ENCODE data around the gene NOP14. TPM values are rescaled to one million over a fixed set of nuclear protein-coding genes. Genes with fewer than 3 reads are reported as not detected.

Gene NOP14
- total and polyA plus RNA-seq, 2 experiments from 2014 or later, result 29.9 to 38.7 TPM

- no peak for TF ChIP-seq ZNF462 (CRISPR knock-in tag; IDR thresholded peaks at IDR 0.05)
- TF ChIP-seq STAT1 (IDR thresholded peaks at IDR 0.05; ENCODE audit: unreplicated experiment), result no peak
- TF ChIP-seq CTCF (conservative IDR thresholded peaks at IDR 0.05; ENCODE audit: low read depth in 2 of 2), result no peak
Measured at GRCh38 chr4:2932321-2932950, 30.8 kb downstream of the NOP14 start (continued).

GRCh38 chr4:2931512-2932301 is 31.5 kb downstream of the NOP14 start:
- Histone ChIP-seq H3K4me1 (ENCODE audit: insufficient read depth) (peaks cover 4% of the 10 kb centered on the region; the same call in 1 of the 2 replicates), H3F3A (replicated peaks; ENCODE audit: low read depth) (peaks cover 11% of the 10 kb centered on the region; the same call in 1 of the 2 replicates), H3K27me3 (ENCODE audit: insufficient read depth) (no peaks in the 10 kb centered on the region), H4K20me1 (replicated peaks; ENCODE audit: insufficient read depth) (peaks cover 15% of the 10 kb centered on the region), H2AFZ (no peak overlapping the region), H3K36me3 (ENCODE audit: insufficient read depth) (0 out of 2 replicates have a peak, but pooled peaks cover 4% of the 10 kb centered on the region), H3K4me2 (no peak overlapping the region), H3K79me2 (replicated peaks; ENCODE audit: insufficient read depth) (peaks cover 14% of the 10 kb centered on the region), H3K27ac (ENCODE audit: low read depth) (no peak overlapping the region), H3K9me2 (ENCODE audit: insufficient read depth) (no peaks in the 10 kb centered on the region), H3K4me3 (no peak overlapping the region)
- peaks cover 21% of the 10 kb centered on the region for H3K27me3 Mint-ChIP-seq (ENCODE audit: insufficient read depth, low read depth, poor library complexity)
- H3K36me3 Mint-ChIP-seq (ENCODE audit: low read depth), result peaks cover 54% of the 10 kb centered on the region
- H3K4me1 Mint-ChIP-seq, result peaks cover 18% of the 10 kb centered on the region
- DNase-seq (ENCODE audit: low spot score), result peak; percentile 63
- no peak overlapping the region for H3K27ac Mint-ChIP-seq
- 0 out of 3 replicates have a peak overlapping the region, but pooled peaks have one; percentile 33 for H3K4me3 Mint-ChIP-seq
- H3K9me3 Mint-ChIP-seq, result no peaks in the 10 kb centered on the region
- peak; percentile 15 for ATAC-seq
- peak; percentile 26; the same call in 1 of the 2 replicates for TF ChIP-seq POLR2AphosphoS5 (IDR thresholded peaks at IDR 0.05; ENCODE audit: low read depth)
- peak in 1 of 2 experiments; percentile 59; a peak in 2 of 4 replicates for TF ChIP-seq CTCF (conservative IDR thresholded peaks at IDR 0.05; ENCODE audit: low read depth in 2 of 2)

All from GM23338 (cell line).